ENCODE data around the gene GRN. TPM values are rescaled to one million over a fixed set of nuclear protein-coding genes. Genes with fewer than 3 reads are reported as not detected.
"Not testable (repeated sequence)": the region's sequence is repeated elsewhere in the genome, so short reads cannot be mapped to it uniquely, and the experiment has no call there.

Gene GRN
- total RNA-seq, 4 donors from 2014 or later, result 169 to 313 (median 260) TPM

GRCh38 chr17:44335968-44336367, 9.1 kb upstream of the GRN start:
- intact Hi-C loops (cut with DNase I), result no loop called here
- H3K27ac ChIP-seq (replicated peaks in 1 of 4), result no peak overlapping the region

GRCh38 chr17:44338702-44339101, 6.4 kb upstream of the GRN start:
- Histone ChIP-seq H3K4me1 (no peaks in the 10 kb centered on the region), H3K9me3 (no peaks in the 10 kb centered on the region), H3K4me3 (no peak overlapping the region), H3K27ac (replicated peaks in 1 of 4) (no peak overlapping the region), H3K36me3 (no peaks in the 10 kb centered on the region), H3K27me3 (peaks cover 0 to 23% (median 0%) of the 10 kb centered on the region in 4 donors)
- DNase-seq (ENCODE audit: extremely low spot score), result no peak
- WGBS, result 50% methylated on average over 6 of the region's 6 CpGs
- intact Hi-C loops (cut with DNase I), result no loop called here
- TF ChIP-seq POLR2AphosphoS5 (IDR thresholded peaks at IDR 0.05), result no peak
- TF ChIP-seq EP300 (IDR thresholded peaks at IDR 0.05), result no peak
- no peak for TF ChIP-seq CTCF (IDR thresholded peaks at IDR 0.05)
- no peak for TF ChIP-seq POLR2A (IDR thresholded peaks at IDR 0.05; ENCODE audit: low read depth)

More at GRCh38 chr17:44335968-44336367, 9.1 kb upstream of the GRN start:
- Histone ChIP-seq H3K4me1 (peaks cover 0 to 7% (median 3%) of the 10 kb centered on the region in 4 donors), H3K4me3 (no peak overlapping the region), H3K27me3 (peaks cover 0 to 23% (median 0%) of the 10 kb centered on the region in 4 donors), H3K36me3 (no peaks in the 10 kb centered on the region), H3K9me3 (no peaks in the 10 kb centered on the region)
- no peak for DNase-seq (ENCODE audit: extremely low spot score)
- 47% methylated on average over 5 of the region's 5 CpGs for WGBS
- TF ChIP-seq POLR2A (IDR thresholded peaks at IDR 0.05; ENCODE audit: low read depth), result no peak
- no peak for TF ChIP-seq CTCF (IDR thresholded peaks at IDR 0.05)
- TF ChIP-seq EP300 (IDR thresholded peaks at IDR 0.05), result no peak
- TF ChIP-seq POLR2AphosphoS5 (IDR thresholded peaks at IDR 0.05), result no peak

GRCh38 chr17:44340553-44340952, 4.5 kb upstream of the GRN start:
- intact Hi-C loops (cut with DNase I), result not testable (repeated sequence)

GRCh38 chr17:44343510-44344209, 1.4 kb upstream of the GRN start:
- no peak for TF ChIP-seq POLR2A (IDR thresholded peaks at IDR 0.05; ENCODE audit: low read depth)
- TF ChIP-seq CTCF (IDR thresholded peaks at IDR 0.05), result no peak
- no peak for TF ChIP-seq EP300 (IDR thresholded peaks at IDR 0.05)
- Histone ChIP-seq H3K27me3 (peaks cover 0 to 2% (median 0%) of the 10 kb centered on the region in 4 donors), H3K27ac (replicated peaks in 1 of 4) (no peak overlapping the region), H3K4me1 (peaks cover 14 to 31% (median 25%) of the 10 kb centered on the region in 4 donors), H3K9me3 (no peaks in the 10 kb centered on the region), H3K4me3 (peak overlapping the region in 1 of 4 donors; percentile 77), H3K36me3 (peaks cover 0 to 6% (median 1%) of the 10 kb centered on the region in 4 donors)
- intact Hi-C loops (cut with DNase I), result no loop called here
- 87% methylated on average over 11 of the region's 11 CpGs for WGBS
- DNase-seq (ENCODE audit: extremely low spot score), result no peak

More at GRCh38 chr17:44340553-44340952, 4.5 kb upstream of the GRN start:
- not testable (repeated sequence) for H3K27ac ChIP-seq (replicated peaks in 1 of 4); H3K9me3 ChIP-seq; H3K36me3 ChIP-seq; DNase-seq (ENCODE audit: extremely low spot score); H3K4me3 ChIP-seq
- Histone ChIP-seq H3K4me1 (peaks cover 8 to 13% (median 11%) of the 10 kb centered on the region in 4 donors), H3K27me3 (peaks cover 0 to 21% (median 0%) of the 10 kb centered on the region in 4 donors)
- 65% methylated on average over 5 of the region's 5 CpGs for WGBS

GRCh38 chr17:44345454-44346026, 438 bp downstream of the GRN start:
- no peaks in the 10 kb centered on the region for H3K9me3 ChIP-seq
- H3K4me3 ChIP-seq, result peak overlapping the region; percentile 73 to 87 (median 82)
- H3K36me3 ChIP-seq, result peaks cover 0 to 25% (median 20%) of the 10 kb centered on the region in 4 donors
- 3% methylated on average over 15 of the region's 21 CpGs for WGBS
- intact Hi-C loops (cut with DNase I), result no loop called here
- TF ChIP-seq POLR2AphosphoS5 (IDR thresholded peaks at IDR 0.05), result no peak
- TF ChIP-seq POLR2A (IDR thresholded peaks at IDR 0.05; ENCODE audit: low read depth), result no peak
- peak in 2 of 3 experiments; percentile 35 to 49 for TF ChIP-seq CTCF (IDR thresholded peaks at IDR 0.05)
- H3K27ac ChIP-seq (replicated peaks in 1 of 4), result peak overlapping the region; percentile 84 to 90 (median 87)
- H3K4me1 ChIP-seq, result peaks cover 14 to 32% (median 25%) of the 10 kb centered on the region in 4 donors
- DNase-seq (ENCODE audit: extremely low spot score), result no peak
- no peaks in the 10 kb centered on the region for H3K27me3 ChIP-seq
